Lung (tissue), 12 donors: ENCODE results near the gene ZMYND15. TPM values are rescaled to one million over a fixed set of nuclear protein-coding genes. Genes with fewer than 3 reads are reported as not detected.
"Not testable (repeated sequence)": the region's sequence is repeated elsewhere in the genome, so short reads cannot be mapped to it uniquely, and the experiment has no call there.

Source experiments
- ATAC-seq: fragments of 200-7000 bp; cut with Tn5 transposase; one replicate; pipeline ENCODE4 v1.9.1; 2020; ENCODE audit warnings: moderate number of reproducible peaks; ENCODE audit not compliant: insufficient read depth, low FRiP score
- DNase-seq, 3 donors: peaks; one replicate each; pipeline ENCODE4 v3.0.0-alpha.2; 2013 to 2017
- H3K27ac ChIP-seq, 2 donors: one replicate each; pipeline ENCODE4 v1.5.1; 2013; ENCODE audit warnings: mild to moderate bottlenecking in 2 of 2, moderate library complexity in 2 of 2, control low read depth in 1 of 2, inconsistent platforms in 1 of 2, low read depth in 1 of 2, low read length in 1 of 2
- H3K27me3 ChIP-seq, 3 donors: one replicate each; pipeline ENCODE4 v1.5.1; 2013; ENCODE audit warnings: low read length in 2 of 3; ENCODE audit not compliant: control insufficient read depth in 3 of 3, insufficient read depth in 3 of 3
- H3K36me3 ChIP-seq, 4 donors: one replicate each; pipeline ENCODE4 v1.5.1; 2013; ENCODE audit warnings: low read length in 4 of 4, mild to moderate bottlenecking in 1 of 4, moderate library complexity in 1 of 4; ENCODE audit not compliant: control insufficient read depth in 4 of 4, insufficient read depth in 4 of 4
- H3K4me1 ChIP-seq, 5 donors: one replicate each; pipeline ENCODE4 v1.5.1; 2013; ENCODE audit warnings: low read length in 5 of 5, mild to moderate bottlenecking in 2 of 5, moderate library complexity in 1 of 5; ENCODE audit not compliant: control insufficient read depth in 5 of 5, insufficient read depth in 5 of 5
- H3K4me3 ChIP-seq: one replicate; pipeline ENCODE4 v1.5.1; 2013; ENCODE audit warnings: mild to moderate bottlenecking, control low read depth, moderate library complexity
- H3K9ac ChIP-seq, 2 donors: one replicate each; pipeline ENCODE4 v1.5.1; 2013; ENCODE audit warnings: low read length in 2 of 2, control low read depth in 1 of 2; ENCODE audit not compliant: insufficient read depth in 1 of 2
- H3K9me3 ChIP-seq, 4 donors: one replicate each; pipeline ENCODE4 v1.5.1; 2013; ENCODE audit warnings: low read length in 3 of 4, mild to moderate bottlenecking in 1 of 4, moderate library complexity in 1 of 4; ENCODE audit not compliant: control insufficient read depth in 4 of 4, insufficient read depth in 3 of 4
- WGBS, 2 donors: extraction: QIAGEN DNeasy Blood & Tissue Kit; methylation state at CpG; one replicate each; pipeline ENCODE4 v1.1.7; 2013; 5-methylcytosine and 5-hydroxymethylcytosine counted together
- polyA plus RNA-seq, 2 donors: library from polyadenylated mRNA; stranded (reverse); fragments of 200-250 nt; gene quantifications; one replicate each; pipeline ENCODE4 v1.2.1, GENCODE V29; 2013
- total RNA-seq, 2 donors: library from RNA; depleted of rRNA in 1 of 2; stranded (reverse); fragments of >200 nt in 1 of 2; gene quantifications; one replicate each; pipeline ENCODE4 v1.2.1, GENCODE V29; 2014 to 2021
- TF ChIP-seq, protein P1 (sequence below): IDR thresholded peaks from 2 replicates; pipeline ENCODE4 v1.5.1; 2012; ENCODE audit warnings: mild to moderate bottlenecking; ENCODE audit errors: control extremely low read depth, extremely low read depth
- donor health status: control.
- donor health status: control.
- donor health status: Bipolar disorder and iron deficiency.
- donor health status: healthy.
- donor health status: DM: yes; HTN: yes; CAD: no.

The ZMYND15 gene
- total and polyA plus RNA-seq, 4 donors, result 2.3 to 9.7 (median 7.8) TPM

- Histone ChIP-seq H3K27ac (no peak overlapping the region), H3K27me3 (no peaks in the 10 kb centered on the region), H3K4me3 (no peak overlapping the region), H3K36me3 (peaks cover 6 to 14% (median 12%) of the 10 kb centered on the region in 4 donors), H3K9me3 (no peaks in the 10 kb centered on the region), H3K4me1 (peaks cover 0 to 10% (median 4%) of the 10 kb centered on the region in 5 donors), H3K9ac (no peak overlapping the region)
- TF ChIP-seq, protein P1, sequence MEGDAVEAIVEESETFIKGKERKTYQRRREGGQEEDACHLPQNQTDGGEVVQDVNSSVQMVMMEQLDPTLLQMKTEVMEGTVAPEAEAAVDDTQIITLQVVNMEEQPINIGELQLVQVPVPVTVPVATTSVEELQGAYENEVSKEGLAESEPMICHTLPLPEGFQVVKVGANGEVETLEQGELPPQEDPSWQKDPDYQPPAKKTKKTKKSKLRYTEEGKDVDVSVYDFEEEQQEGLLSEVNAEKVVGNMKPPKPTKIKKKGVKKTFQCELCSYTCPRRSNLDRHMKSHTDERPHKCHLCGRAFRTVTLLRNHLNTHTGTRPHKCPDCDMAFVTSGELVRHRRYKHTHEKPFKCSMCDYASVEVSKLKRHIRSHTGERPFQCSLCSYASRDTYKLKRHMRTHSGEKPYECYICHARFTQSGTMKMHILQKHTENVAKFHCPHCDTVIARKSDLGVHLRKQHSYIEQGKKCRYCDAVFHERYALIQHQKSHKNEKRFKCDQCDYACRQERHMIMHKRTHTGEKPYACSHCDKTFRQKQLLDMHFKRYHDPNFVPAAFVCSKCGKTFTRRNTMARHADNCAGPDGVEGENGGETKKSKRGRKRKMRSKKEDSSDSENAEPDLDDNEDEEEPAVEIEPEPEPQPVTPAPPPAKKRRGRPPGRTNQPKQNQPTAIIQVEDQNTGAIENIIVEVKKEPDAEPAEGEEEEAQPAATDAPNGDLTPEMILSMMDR, result no peak
- DNase-seq, result no peak
- 87 to 93% methylated on average over 9 of the region's 9 CpGs for WGBS, 2 donors
- no peak for ATAC-seq
Observed at GRCh38 chr17:4693416-4693815, 46.2 kb upstream of the ZMYND15 start.

DNA sequence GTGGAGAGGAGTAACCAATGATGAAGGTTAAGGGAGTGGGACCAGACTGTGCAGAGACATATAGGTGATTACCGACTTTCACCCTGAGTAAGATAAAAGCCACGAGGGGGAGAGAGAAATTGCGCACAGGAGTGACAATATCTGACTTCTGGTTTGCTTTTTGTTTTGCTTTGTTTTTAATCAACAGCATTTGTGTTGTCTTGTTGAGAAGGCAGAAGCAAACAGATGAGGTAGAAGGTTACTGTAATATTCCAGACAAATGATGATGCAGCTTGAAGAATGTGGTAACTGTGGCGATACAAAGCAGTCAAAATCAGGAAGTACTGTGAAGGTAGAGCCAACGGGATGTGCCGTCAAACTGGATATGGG lies 43.2 kb upstream of the ZMYND15 start:
- Histone ChIP-seq H3K27me3 (no peaks in the 10 kb centered on the region), H3K4me1 (peaks cover 0 to 6% (median 4%) of the 10 kb centered on the region in 5 donors), H3K9ac (no peak overlapping the region), H3K36me3 (peaks cover 0 to 6% (median 2%) of the 10 kb centered on the region in 4 donors), H3K9me3 (no peaks in the 10 kb centered on the region), H3K4me3 (no peak overlapping the region), H3K27ac (no peak overlapping the region)
- TF ChIP-seq, protein P1, result no peak
- 54% methylated on average over 6 of the region's 6 CpGs for WGBS, 2 donors
- DNase-seq (no peak), ATAC-seq (no peak)

DNA sequence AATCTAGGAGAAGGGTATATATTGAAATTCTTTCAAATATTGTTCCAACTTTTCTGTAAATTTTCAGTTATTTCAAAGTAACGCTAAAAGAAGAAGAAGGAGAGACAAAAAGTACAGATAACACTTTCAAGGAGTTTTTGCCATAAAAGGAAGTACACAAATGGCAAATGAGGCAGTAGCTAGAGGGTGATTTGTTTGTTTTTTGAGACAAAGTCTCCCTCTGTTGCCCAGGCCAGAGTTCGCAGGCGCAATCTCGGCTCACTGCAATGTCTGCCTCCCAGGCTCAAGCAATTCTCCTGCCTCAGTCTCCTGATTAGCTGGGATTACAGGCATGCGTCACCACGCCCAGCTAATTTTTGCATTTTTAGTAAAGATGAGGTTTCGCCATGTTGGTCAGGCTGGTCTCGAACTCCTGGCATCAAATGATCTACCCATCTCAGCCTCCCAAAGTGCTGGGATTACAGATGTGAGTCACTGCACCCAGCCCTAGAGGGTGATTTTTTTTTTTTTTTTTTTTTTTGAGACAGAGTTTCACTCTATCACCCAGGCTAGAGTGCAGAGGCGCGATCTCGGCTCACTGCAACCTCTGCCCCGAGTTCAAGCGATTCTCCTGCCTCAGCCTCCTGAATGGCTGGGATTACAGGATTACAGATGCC lies 40.1 kb upstream of the ZMYND15 start:
- H3K27me3 ChIP-seq, H3K9ac ChIP-seq: not testable (repeated sequence)

DNA sequence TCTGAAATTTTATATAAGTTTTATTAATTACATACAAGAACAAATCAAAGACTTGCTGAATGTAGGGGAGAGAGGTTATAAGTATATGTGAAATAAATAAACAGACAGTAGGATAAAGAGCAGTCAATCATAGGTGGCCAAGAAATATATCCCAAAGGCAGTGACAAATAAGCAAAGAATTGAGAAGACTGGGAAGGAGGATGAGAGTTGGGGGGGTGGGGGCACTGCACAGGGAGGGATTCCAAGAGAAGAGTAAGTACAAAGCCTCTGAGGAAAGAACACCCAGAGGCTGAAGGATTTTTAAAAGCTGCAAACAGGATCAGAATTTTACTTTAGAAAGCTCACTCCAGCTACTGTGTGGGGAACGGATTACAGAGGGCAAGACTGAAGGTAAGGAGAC lies 38.5 kb upstream of the ZMYND15 start:
- Histone ChIP-seq H3K27ac (no peak overlapping the region), H3K4me3 (no peak overlapping the region), H3K36me3 (peaks cover 0 to 2% (median 0%) of the 10 kb centered on the region in 4 donors), H3K9me3 (no peaks in the 10 kb centered on the region), H3K4me1 (peaks cover 0 to 10% (median 8%) of the 10 kb centered on the region in 5 donors), H3K27me3 (no peaks in the 10 kb centered on the region), H3K9ac (no peak overlapping the region)
- TF ChIP-seq, protein P1, result no peak
- ATAC-seq (no peak), DNase-seq (no peak)
- 88 to 90% methylated on average over 1 of the region's 1 CpG for WGBS, 2 donors

More for the DNA sequence above, 40.1 kb upstream of the ZMYND15 start:
- peaks cover 0 to 10% (median 1%) of the 10 kb centered on the region in 5 donors for H3K4me1 ChIP-seq
- not testable (repeated sequence) for H3K4me3 ChIP-seq, DNase-seq, H3K9me3 ChIP-seq, H3K27ac ChIP-seq, H3K36me3 ChIP-seq, ATAC-seq
- 88 to 90% methylated on average over 13 of the region's 13 CpGs for WGBS, 2 donors
